Measurements from ENCODE around the gene CAMTA1.

The CAMTA1 gene

GRCh38 chr1:7013833-7014639 is 228.8 kb downstream of the CAMTA1 start:
- no peak for DNase-seq

GRCh38 chr1:7014640-7014930 is 229.3 kb downstream of the CAMTA1 start:
- DNase-seq: no peak

GRCh38 chr1:7015022-7015421 is 229.8 kb downstream of the CAMTA1 start:
- DNase-seq: no peak

- DNase-seq: no peak
Observed at GRCh38 chr1:7018351-7018750, 233.1 kb downstream of the CAMTA1 start.

- no peak for DNase-seq
Observed at GRCh38 chr1:7018826-7019225, 233.6 kb downstream of the CAMTA1 start.

GRCh38 chr1:7019510-7019909 is 234.3 kb downstream of the CAMTA1 start:
- DNase-seq: no peak

GRCh38 chr1:7022058-7022457 is 236.8 kb downstream of the CAMTA1 start:
- no peak for DNase-seq

- DNase-seq: no peak
Observed at GRCh38 chr1:7025013-7025412, 239.8 kb downstream of the CAMTA1 start.

- no peak for DNase-seq
Observed at GRCh38 chr1:7026169-7026568, 240.9 kb downstream of the CAMTA1 start.

GRCh38 chr1:7032992-7033391 is 247.7 kb downstream of the CAMTA1 start:
- DNase-seq: no peak

GRCh38 chr1:7036386-7036785 is 251.1 kb downstream of the CAMTA1 start:
- no peak for DNase-seq

- DNase-seq: no peak
Observed at GRCh38 chr1:7039590-7040220, 254.5 kb downstream of the CAMTA1 start.

- no peak for DNase-seq
Observed at GRCh38 chr1:7040969-7041695, 255.9 kb downstream of the CAMTA1 start.

GRCh38 chr1:7042322-7043190 is 257.3 kb downstream of the CAMTA1 start:
- peak; percentile 42 for DNase-seq

GRCh38 chr1:7043191-7043549 is 257.9 kb downstream of the CAMTA1 start:
- DNase-seq: no peak

- no peak for DNase-seq
Observed at GRCh38 chr1:7043719-7044535, 258.7 kb downstream of the CAMTA1 start.

GRCh38 chr1:7045897-7046296 is 260.6 kb downstream of the CAMTA1 start:
- no peak for DNase-seq

- DNase-seq: no peak
Observed at GRCh38 chr1:7046314-7046713, 261.1 kb downstream of the CAMTA1 start.

- DNase-seq: no peak
Observed at GRCh38 chr1:7046891-7047290, 261.6 kb downstream of the CAMTA1 start.

- no peak for DNase-seq
Observed at GRCh38 chr1:7047866-7048265, 262.6 kb downstream of the CAMTA1 start.

GRCh38 chr1:7048395-7048794 is 263.1 kb downstream of the CAMTA1 start:
- peak; percentile 6 for DNase-seq

GRCh38 chr1:7049913-7050625 is 264.8 kb downstream of the CAMTA1 start:
- no peak for DNase-seq

Measured in NCI-H1436 (cell line).